ENCODE results near the gene MAN1B1. TPM values are rescaled to one million over a fixed set of nuclear protein-coding genes. Genes with fewer than 3 reads are reported as not detected.

Gene MAN1B1
- total RNA-seq, 1 experiment from 2014 or later = 46.5 TPM

DNA sequence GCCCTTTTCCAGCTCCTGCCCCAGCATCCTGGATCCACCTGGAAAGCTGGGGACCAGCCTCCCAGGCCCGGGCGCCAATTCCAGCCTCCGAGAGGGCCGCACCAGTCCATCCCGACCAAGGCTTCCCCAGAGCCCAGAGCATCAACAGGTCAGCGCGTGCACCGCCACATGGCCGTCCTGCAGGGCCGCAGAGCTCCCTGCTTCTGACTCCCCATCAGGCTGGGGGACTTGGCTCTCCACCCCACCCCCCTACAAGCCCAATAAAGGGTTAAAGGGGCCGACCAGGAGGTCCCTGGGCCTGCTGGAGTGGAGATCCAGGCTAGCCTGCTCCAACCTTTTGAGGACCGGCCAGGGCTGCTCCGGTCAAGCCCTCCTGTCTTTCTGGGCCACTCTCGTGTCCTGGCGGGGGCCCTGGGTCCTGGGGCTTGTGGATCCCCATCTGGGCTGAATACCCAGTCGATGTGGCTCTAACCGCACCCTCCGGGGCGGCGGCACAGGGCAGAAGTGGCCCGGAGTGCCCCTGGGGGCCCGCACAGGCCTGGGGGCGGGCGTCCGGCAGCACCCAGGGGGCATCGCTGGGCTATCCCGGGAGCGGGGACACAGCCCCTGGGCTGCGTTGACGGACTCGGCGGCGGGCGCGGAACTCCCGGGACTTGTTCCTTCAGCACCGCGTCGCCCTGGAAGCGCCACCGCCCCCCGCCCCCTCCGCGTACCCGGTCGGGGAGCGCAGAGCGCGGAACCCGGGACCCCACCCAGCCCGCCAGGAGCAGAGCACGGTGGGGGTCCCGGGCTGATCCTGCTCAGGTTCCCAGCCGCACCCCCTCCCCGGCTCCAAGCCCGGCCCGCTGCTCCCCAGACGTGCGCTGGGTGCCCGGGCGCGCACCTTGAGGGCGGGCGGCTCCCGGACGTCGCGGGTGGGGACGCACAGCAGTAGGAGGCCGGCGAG, 33.5 kb upstream of the MAN1B1 start:
- no peaks in the 10 kb centered on the region for H3K9me3 Mint-ChIP-seq (ENCODE audit: unreplicated experiment)

DNA sequence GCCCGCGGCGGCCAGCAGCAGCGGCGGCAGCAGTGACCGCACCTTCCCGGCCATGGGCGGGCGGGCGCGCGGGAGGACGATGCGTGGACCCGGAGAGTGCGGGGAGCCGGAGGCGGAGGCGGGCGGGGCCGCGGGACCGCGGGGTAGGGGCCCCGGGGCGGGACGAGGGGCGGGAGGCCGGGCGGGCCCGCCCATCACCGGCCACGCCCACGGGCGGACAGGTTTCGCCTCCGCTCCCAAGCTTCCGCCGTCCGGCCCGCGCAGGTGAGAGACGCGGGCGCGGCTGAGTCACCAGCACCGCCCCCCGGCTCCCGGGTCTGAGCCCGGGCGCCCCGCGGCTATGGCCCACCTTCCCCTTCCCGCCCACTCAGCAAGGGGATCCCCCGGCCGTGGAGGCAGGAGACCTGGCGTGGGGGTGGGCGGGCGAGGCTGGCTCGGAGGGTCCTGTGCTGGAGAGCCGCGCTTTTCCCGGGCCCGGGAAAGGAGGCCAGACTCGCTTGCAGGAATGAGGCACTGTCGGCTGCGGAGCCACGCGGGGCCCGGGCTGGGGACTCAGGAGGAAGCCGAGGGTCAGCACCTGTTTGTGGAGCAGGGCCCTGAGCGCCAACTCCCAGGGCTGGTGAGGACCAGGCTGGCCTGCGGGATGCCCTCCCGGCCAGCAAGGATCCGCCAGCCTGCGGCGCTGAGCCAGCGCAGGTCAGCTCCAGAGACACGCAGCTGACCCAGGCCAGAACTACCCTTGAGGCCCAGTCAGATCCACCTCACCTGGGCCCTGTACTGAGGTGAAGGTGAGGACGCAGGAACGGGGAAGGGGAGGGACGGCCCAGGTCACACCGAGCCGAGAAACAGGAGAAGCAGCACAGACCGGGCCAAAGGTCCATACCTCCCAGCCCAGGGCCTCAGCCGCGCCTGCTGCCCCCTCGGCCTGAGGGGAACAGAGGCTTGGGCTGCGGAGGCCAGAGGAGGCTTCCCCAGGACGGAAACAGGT, 32.5 kb upstream of the MAN1B1 start, which contains the start of gene ENTPD2:
Gene ENTPD2 (minus strand): TSS at position 118 of the 988 bp plus-strand sequence. CDS start 64 bp downstream, at position 54.
- Mint-ChIP-seq H3K4me1 (ENCODE audit: insufficient read depth, unreplicated experiment) (peaks cover 7% of the 10 kb centered on the region), H3K27me3 (ENCODE audit: insufficient read depth, unreplicated experiment) (no peaks in the 10 kb centered on the region), H3K27ac (ENCODE audit: low read depth, unreplicated experiment) (no peak within 1 kb of the TSS), H3K36me3 (ENCODE audit: insufficient read depth, unreplicated experiment) (no peaks in the 10 kb centered on the region), H3K4me3 (ENCODE audit: unreplicated experiment) (peak within 1 kb of the TSS; percentile 61), H3K9me3 (ENCODE audit: unreplicated experiment) (no peaks in the 10 kb centered on the region)
- DNase-seq (ENCODE audit: unreplicated experiment) = peak; percentile 82
- ChIA-PET POLR2A (interaction anchor here (1.0 kb wide), 1 partner anchor 78 kb away, joined by 3 read pairs; no protein-coding TSS in a partner anchor), CTCF (interaction anchor here (0.5 to 1.9 kb wide), 2 partner anchors 11 to 53 kb away, joined by 5 to 27 read pairs; no protein-coding TSS in a partner anchor)
- TF ChIP-seq, protein P1, sequence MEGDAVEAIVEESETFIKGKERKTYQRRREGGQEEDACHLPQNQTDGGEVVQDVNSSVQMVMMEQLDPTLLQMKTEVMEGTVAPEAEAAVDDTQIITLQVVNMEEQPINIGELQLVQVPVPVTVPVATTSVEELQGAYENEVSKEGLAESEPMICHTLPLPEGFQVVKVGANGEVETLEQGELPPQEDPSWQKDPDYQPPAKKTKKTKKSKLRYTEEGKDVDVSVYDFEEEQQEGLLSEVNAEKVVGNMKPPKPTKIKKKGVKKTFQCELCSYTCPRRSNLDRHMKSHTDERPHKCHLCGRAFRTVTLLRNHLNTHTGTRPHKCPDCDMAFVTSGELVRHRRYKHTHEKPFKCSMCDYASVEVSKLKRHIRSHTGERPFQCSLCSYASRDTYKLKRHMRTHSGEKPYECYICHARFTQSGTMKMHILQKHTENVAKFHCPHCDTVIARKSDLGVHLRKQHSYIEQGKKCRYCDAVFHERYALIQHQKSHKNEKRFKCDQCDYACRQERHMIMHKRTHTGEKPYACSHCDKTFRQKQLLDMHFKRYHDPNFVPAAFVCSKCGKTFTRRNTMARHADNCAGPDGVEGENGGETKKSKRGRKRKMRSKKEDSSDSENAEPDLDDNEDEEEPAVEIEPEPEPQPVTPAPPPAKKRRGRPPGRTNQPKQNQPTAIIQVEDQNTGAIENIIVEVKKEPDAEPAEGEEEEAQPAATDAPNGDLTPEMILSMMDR (IDR thresholded peaks at IDR 0.05; ENCODE audit: unreplicated experiment) = no peak
- BruUV-seq (replicated peaks) = no TSS peak
- intact Hi-C loops (cut with micrococcal nuclease) = no loop called here

More for the DNA sequence above, 33.5 kb upstream of the MAN1B1 start:
- Mint-ChIP-seq H3K4me3 (ENCODE audit: unreplicated experiment) (peak overlapping the region; percentile 61), H3K27ac (ENCODE audit: low read depth, unreplicated experiment) (no peak overlapping the region), H3K4me1 (ENCODE audit: insufficient read depth, unreplicated experiment) (peaks cover 7% of the 10 kb centered on the region), H3K27me3 (ENCODE audit: insufficient read depth, unreplicated experiment) (no peaks in the 10 kb centered on the region), H3K36me3 (ENCODE audit: insufficient read depth, unreplicated experiment) (no peaks in the 10 kb centered on the region)
- ChIA-PET POLR2A (interaction anchor here (0.8 to 1.0 kb wide), 3 partner anchors 15 to 79 kb away, joined by 3 to 4 read pairs (median 3); no protein-coding TSS in a partner anchor), CTCF (interaction anchor here (0.5 to 1.8 kb wide), 5 partner anchors 10 to 261 kb away, joined by 3 to 18 read pairs (median 5); no protein-coding TSS in a partner anchor)
- intact Hi-C loops (cut with micrococcal nuclease) = no loop called here
- DNase-seq (ENCODE audit: unreplicated experiment) = no peak
- TF ChIP-seq, protein P1 (IDR thresholded peaks at IDR 0.05; ENCODE audit: unreplicated experiment) = no peak
- BruUV-seq (replicated peaks) = no TSS peak

DNA sequence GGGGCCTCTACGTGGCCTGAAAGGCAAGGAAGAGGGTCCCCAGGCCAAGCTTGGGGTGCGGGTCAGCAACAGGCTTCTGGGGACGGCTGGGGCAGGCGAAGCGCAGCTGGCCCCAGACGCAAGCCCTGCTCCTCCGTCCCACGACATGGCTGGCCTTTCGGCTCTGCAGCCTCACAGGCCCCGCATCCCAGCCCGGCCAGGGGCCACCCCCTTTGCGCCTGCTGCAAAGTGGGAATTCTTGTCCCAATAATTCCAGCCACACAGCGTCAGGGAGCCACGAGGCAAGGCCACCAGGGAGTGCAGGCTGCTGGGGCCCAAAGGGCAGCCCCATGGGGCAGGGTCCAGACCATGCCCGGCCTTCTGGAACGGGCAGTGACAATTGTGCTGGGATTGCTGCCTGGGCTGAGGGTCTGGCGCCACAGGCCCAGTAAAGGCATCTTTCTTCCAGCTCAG, 31.8 kb upstream of the MAN1B1 start:
- H3K4me3 Mint-ChIP-seq (ENCODE audit: unreplicated experiment) = peak overlapping the region; percentile 61
- CTCF ChIA-PET = interaction anchor here (1.2 to 2.1 kb wide), 4 partner anchors 8 to 26 kb away, joined by 4 to 27 read pairs (median 14); partner anchors contain the start of gene NPDC1
- H3K27me3 Mint-ChIP-seq (ENCODE audit: insufficient read depth, unreplicated experiment) = no peaks in the 10 kb centered on the region
- no peaks in the 10 kb centered on the region for H3K9me3 Mint-ChIP-seq (ENCODE audit: unreplicated experiment)
- POLR2A ChIA-PET = interaction anchor here (1.6 to 2.5 kb wide), 3 partner anchors 8 to 186 kb away, joined by 4 to 14 read pairs (median 11); partner anchors contain the start of genes MAN1B1 and TUBB4B
- no peaks in the 10 kb centered on the region for H3K36me3 Mint-ChIP-seq (ENCODE audit: insufficient read depth, unreplicated experiment)
- intact Hi-C loops (cut with micrococcal nuclease) = no loop called here
- H3K27ac Mint-ChIP-seq (ENCODE audit: low read depth, unreplicated experiment) = no peak overlapping the region
- TF ChIP-seq, protein P1 (IDR thresholded peaks at IDR 0.05; ENCODE audit: unreplicated experiment) = no peak
- BruUV-seq (replicated peaks) = no TSS peak
- H3K4me1 Mint-ChIP-seq (ENCODE audit: insufficient read depth, unreplicated experiment) = peaks cover 7% of the 10 kb centered on the region
- DNase-seq (ENCODE audit: unreplicated experiment) = no peak

Data from MCF 10A (cell line).